Measurements from ENCODE around the gene FAM20A. TPM values are rescaled to one million over a fixed set of nuclear protein-coding genes. Genes with fewer than 3 reads are reported as not detected.

The FAM20A gene
- total RNA-seq, 1 donor from 2014 or later, result 38.7 TPM

DNA sequence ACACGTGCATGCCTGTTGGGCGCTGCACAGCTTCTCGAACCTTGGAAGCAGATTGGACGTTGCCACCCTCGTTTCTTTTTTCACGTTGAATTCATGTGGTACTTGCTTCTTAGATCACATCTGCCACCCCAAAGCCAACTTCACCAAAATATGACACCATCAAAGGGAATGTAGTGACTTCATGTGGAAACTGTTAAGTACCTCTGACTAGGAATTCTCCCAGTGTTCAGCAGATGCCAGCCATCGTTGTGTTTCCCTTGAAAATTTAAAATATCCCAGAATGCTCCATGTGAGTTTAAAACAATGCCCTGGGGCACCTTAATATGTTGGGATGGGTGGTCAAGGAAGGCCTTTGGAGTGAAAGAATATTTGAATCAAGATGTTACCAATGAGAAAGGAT lies 22.6 kb upstream of the FAM20A start:
- no peaks in the 10 kb centered on the region for H3K36me3 ChIP-seq
- TF ChIP-seq, protein P1, sequence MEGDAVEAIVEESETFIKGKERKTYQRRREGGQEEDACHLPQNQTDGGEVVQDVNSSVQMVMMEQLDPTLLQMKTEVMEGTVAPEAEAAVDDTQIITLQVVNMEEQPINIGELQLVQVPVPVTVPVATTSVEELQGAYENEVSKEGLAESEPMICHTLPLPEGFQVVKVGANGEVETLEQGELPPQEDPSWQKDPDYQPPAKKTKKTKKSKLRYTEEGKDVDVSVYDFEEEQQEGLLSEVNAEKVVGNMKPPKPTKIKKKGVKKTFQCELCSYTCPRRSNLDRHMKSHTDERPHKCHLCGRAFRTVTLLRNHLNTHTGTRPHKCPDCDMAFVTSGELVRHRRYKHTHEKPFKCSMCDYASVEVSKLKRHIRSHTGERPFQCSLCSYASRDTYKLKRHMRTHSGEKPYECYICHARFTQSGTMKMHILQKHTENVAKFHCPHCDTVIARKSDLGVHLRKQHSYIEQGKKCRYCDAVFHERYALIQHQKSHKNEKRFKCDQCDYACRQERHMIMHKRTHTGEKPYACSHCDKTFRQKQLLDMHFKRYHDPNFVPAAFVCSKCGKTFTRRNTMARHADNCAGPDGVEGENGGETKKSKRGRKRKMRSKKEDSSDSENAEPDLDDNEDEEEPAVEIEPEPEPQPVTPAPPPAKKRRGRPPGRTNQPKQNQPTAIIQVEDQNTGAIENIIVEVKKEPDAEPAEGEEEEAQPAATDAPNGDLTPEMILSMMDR (IDR thresholded peaks at IDR 0.05), result no peak
- no peaks in the 10 kb centered on the region for H3K27me3 ChIP-seq (ENCODE audit: low read depth)
- no peaks in the 10 kb centered on the region for H3K4me1 ChIP-seq
- ATAC-seq (no peak), DNase-seq (no peak)
- intact Hi-C loops (cut with DNase I), result no loop called here
- H3K4me3 ChIP-seq, result no peak overlapping the region
- no peak overlapping the region for H3K27ac ChIP-seq
- H3K9me3 ChIP-seq, result no peaks in the 10 kb centered on the region

DNA sequence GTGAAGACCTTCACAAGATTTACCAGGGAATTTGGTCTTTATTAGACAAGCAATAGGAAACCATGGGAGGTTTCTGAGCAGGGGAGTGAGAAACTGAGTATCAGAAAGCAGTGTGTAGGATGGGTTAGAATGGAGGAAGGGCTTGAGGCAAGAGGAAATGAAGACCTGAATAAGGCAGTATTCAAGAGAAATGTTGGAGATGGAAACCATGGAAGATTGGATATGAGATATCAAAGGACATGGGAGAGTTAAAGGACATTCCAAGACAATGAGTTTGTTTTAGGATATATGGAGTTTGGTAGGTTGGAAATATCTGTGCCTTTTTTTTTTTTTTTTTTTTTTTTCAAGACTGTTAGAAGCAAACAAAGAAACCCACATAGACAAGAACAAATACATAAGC lies 21.3 kb upstream of the FAM20A start:
- Histone ChIP-seq H3K36me3 (no peaks in the 10 kb centered on the region), H3K27ac (no peak overlapping the region), H3K27me3 (ENCODE audit: low read depth) (no peaks in the 10 kb centered on the region), H3K4me1 (no peaks in the 10 kb centered on the region), H3K9me3 (no peaks in the 10 kb centered on the region), H3K4me3 (no peak overlapping the region)
- ATAC-seq (no peak), DNase-seq (no peak)
- intact Hi-C loops (cut with DNase I), result no loop called here
- TF ChIP-seq, protein P1 (IDR thresholded peaks at IDR 0.05), result no peak

- TF ChIP-seq, protein P1 (IDR thresholded peaks at IDR 0.05), result no peak
- ATAC-seq (no peak), DNase-seq (no peak)
- Histone ChIP-seq H3K36me3 (no peaks in the 10 kb centered on the region), H3K27ac (no peak overlapping the region), H3K4me3 (no peak overlapping the region), H3K27me3 (ENCODE audit: low read depth) (no peaks in the 10 kb centered on the region), H3K9me3 (no peaks in the 10 kb centered on the region), H3K4me1 (no peaks in the 10 kb centered on the region)
- intact Hi-C loops (cut with DNase I), result no loop called here
Measured at GRCh38 chr17:68621065-68621464, 19.9 kb upstream of the FAM20A start.

DNA sequence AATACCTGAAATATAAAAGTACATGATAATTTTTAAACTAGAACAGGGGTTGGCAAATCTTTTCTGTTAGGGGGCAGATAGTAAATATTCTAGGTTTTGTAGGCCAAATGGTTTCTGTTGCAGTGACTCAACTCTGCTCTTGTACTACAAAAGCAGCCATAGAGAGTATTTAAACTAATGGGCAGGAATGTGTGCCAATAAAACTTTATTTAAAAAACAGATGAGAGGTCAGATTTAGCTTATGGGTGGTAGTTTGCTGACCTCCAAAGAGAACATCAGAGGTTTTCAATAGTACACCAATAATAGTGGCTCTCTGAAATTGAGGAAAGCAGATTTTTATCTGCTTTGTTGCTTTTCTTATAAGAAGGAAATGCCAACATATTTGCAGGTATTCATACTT lies 15.2 kb upstream of the FAM20A start:
- Histone ChIP-seq H3K36me3 (no peaks in the 10 kb centered on the region), H3K27ac (no peak overlapping the region), H3K4me3 (no peak overlapping the region), H3K9me3 (no peaks in the 10 kb centered on the region), H3K4me1 (peaks cover 7% of the 10 kb centered on the region), H3K27me3 (ENCODE audit: low read depth) (no peaks in the 10 kb centered on the region)
- intact Hi-C loops (cut with DNase I), result no loop called here
- no peak for DNase-seq
- TF ChIP-seq, protein P1 (IDR thresholded peaks at IDR 0.05), result no peak
- no peak for ATAC-seq

- Histone ChIP-seq H3K9me3 (peaks cover 5% of the 10 kb centered on the region), H3K4me3 (no peak overlapping the region), H3K27ac (no peak overlapping the region), H3K4me1 (peaks cover 7% of the 10 kb centered on the region), H3K36me3 (no peaks in the 10 kb centered on the region), H3K27me3 (ENCODE audit: low read depth) (no peaks in the 10 kb centered on the region)
- TF ChIP-seq, protein P1 (IDR thresholded peaks at IDR 0.05), result no peak
- DNase-seq (no peak), ATAC-seq (no peak)
- intact Hi-C loops (cut with DNase I), result no loop called here
Measured at GRCh38 chr17:68614718-68615117, 13.6 kb upstream of the FAM20A start.

All from lower lobe of right lung (tissue), 2 donors.